Endothelial cell of umbilical vein (primary cell): Measurements from ENCODE around the gene SLC30A2. TPM values are rescaled to one million over a fixed set of nuclear protein-coding genes. Genes with fewer than 3 reads are reported as not detected.

ENCODE experiments used
- BruUV-seq: library from RNA; stranded (reverse); fragments of 400-500 nt; replicated peaks from 2 replicates; lab custom pipeline; 2021; lab: Mats Ljungman, UMichigan
- CTCF ChIA-PET: fragments of 300-600, 350-600 bp; sonication (Branson Sonifier 250); formaldehyde crosslinking; loops from one replicate; lab custom pipeline; 2021; ENCODE audit warnings: antibody characterized with exemption, inconsistent platforms; lab: Charles Lee
- POLR2A ChIA-PET: fragments of 300-600, 350-600 bp; sonication (Branson Sonifier 250); formaldehyde crosslinking; loops from one replicate; lab custom pipeline; 2021; ENCODE audit warnings: antibody characterized with exemption, inconsistent platforms; lab: Charles Lee
- DNase-seq: peaks from one replicate; pipeline ENCODE4 v3.0.0-alpha.2; 2011; ENCODE audit warnings: low read depth, low spot score
- FAIRE-seq: peaks from 2 replicates; lab custom pipeline; 2011; peaks lifted over from hg19 to GRCh38; lab: Jason Lieb, UNC
- H2AFZ ChIP-seq: 2 replicates; pipeline ENCODE4 v1.6.0; 2012; ENCODE audit warnings: low read depth, low read length, control low read depth, inconsistent platforms
- H3K27ac ChIP-seq: 2 replicates; pipeline ENCODE4 v1.5.1; 2011; ENCODE audit warnings: low read depth, mild to moderate bottlenecking, control low read depth, low read length, moderate library complexity; ENCODE audit not compliant: insufficient read depth
- H3K27me3 ChIP-seq, 2 experiments: 2 replicates each; pipeline versions ENCODE4 v1.6.0 to v1.6.1; 2011; ENCODE audit warnings: low read length in 2 of 2, mixed read lengths in 1 of 2; ENCODE audit not compliant: control insufficient read depth in 2 of 2, insufficient read depth in 2 of 2
- H3K36me3 ChIP-seq, 2 experiments: 2 replicates in 1 of 2; 3 replicates in 1 of 2; pipeline ENCODE4 v1.5.1; 2011; ENCODE audit warnings: low read length in 2 of 2, mild to moderate bottlenecking in 1 of 2, moderate library complexity in 1 of 2; ENCODE audit not compliant: control insufficient read depth in 2 of 2, insufficient read depth in 2 of 2; ENCODE audit errors: extremely low read depth in 1 of 2
- H3K4me1 ChIP-seq: 3 replicates; pipeline ENCODE4 v1.5.1; 2011; ENCODE audit warnings: mild to moderate bottlenecking, low read length; ENCODE audit not compliant: control insufficient read depth, insufficient read depth; ENCODE audit errors: extremely low read depth
- H3K4me2 ChIP-seq: 2 replicates; pipeline ENCODE4 v1.6.1; 2011; ENCODE audit warnings: low read length, control low read depth, mixed read lengths; ENCODE audit not compliant: insufficient read depth
- H3K4me3 ChIP-seq, 3 experiments: fragments of 200-600 bp in 1 of 3; sonication (generic), shearing (Covaris generic) in 1 of 3; replicated peaks in 1 of 3; 2 replicates each; pipeline ENCODE4 v1.5.1; 2011 to 2016; ENCODE audit warnings: control low read depth in 3 of 3, low read length in 3 of 3, mild to moderate bottlenecking in 2 of 3, inconsistent platforms in 1 of 3, low read depth in 1 of 3, moderate library complexity in 1 of 3; ENCODE audit not compliant: insufficient read depth in 1 of 3
- H3K79me2 ChIP-seq: 2 replicates; pipeline ENCODE4 v1.6.0; 2012; ENCODE audit warnings: low read length, inconsistent platforms; ENCODE audit not compliant: control insufficient read depth, insufficient read depth
- H3K9ac ChIP-seq: replicated peaks from 2 replicates; pipeline ENCODE3; 2011; ENCODE audit warnings: low read length, control low read depth; ENCODE audit not compliant: insufficient read depth; ENCODE audit errors: extremely low read depth
- H3K9me1 ChIP-seq: replicated peaks from 3 replicates; pipeline ENCODE4 v1.6.0; 2011; ENCODE audit warnings: mild to moderate bottlenecking, low read length; ENCODE audit not compliant: control insufficient read depth, insufficient read depth; ENCODE audit errors: extremely low read depth
- H3K9me3 ChIP-seq: replicated peaks from 2 replicates; pipeline ENCODE4 v1.5.1; 2012; ENCODE audit warnings: low read length, inconsistent platforms; ENCODE audit not compliant: control insufficient read depth, insufficient read depth
- H4K20me1 ChIP-seq: replicated peaks from 2 replicates; pipeline ENCODE3; 2011; ENCODE audit warnings: mild to moderate bottlenecking, low read length; ENCODE audit not compliant: control insufficient read depth, insufficient read depth; ENCODE audit errors: extremely low read depth
- CTCF ChIP-seq, 2 donors: IDR thresholded peaks; 1 replicate in 1 of 2; 2 replicates in 1 of 2; pipeline ENCODE4 v1.5.1; 2011; ENCODE audit warnings: low read length in 2 of 2, mild to moderate bottlenecking in 2 of 2, moderate library complexity in 2 of 2, control low read depth in 1 of 2, inconsistent platforms in 1 of 2, low read depth in 1 of 2; ENCODE audit not compliant: insufficient read depth in 1 of 2; ENCODE audit errors: extremely low read depth in 1 of 2
- EZH2 ChIP-seq: IDR thresholded peaks from 2 replicates; pipeline ENCODE4 v1.6.1; 2012; ENCODE audit warnings: borderline replicate concordance, low read depth, mild to moderate bottlenecking, moderate library complexity, low read length, inconsistent platforms; ENCODE audit not compliant: severe bottlenecking
- FOS ChIP-seq: IDR thresholded peaks from 2 replicates; pipeline ENCODE4 v1.6.1; 2011; ENCODE audit warnings: mild to moderate bottlenecking, low read length, moderate library complexity, borderline replicate concordance; ENCODE audit not compliant: insufficient read depth
- GATA2 ChIP-seq: IDR thresholded peaks from 2 replicates; pipeline ENCODE4 v1.7.0; 2011; ENCODE audit warnings: low read depth, mild to moderate bottlenecking, moderate library complexity, mixed read lengths, low read length; ENCODE audit not compliant: insufficient read length, insufficient read depth
- JUN ChIP-seq: IDR thresholded peaks from 2 replicates; pipeline ENCODE4 v1.6.1; 2011; ENCODE audit warnings: borderline replicate concordance, low read depth; ENCODE audit not compliant: insufficient read length, insufficient read depth
- MYC ChIP-seq: IDR thresholded peaks from one replicate; pipeline ENCODE4 v1.6.1; 2011; ENCODE audit warnings: mild to moderate bottlenecking, low read depth, low read length
- POLR2A ChIP-seq: IDR thresholded peaks from 2 replicates; pipeline ENCODE4 v1.6.1; 2012; ENCODE audit warnings: low read depth, mild to moderate bottlenecking, control low read depth, low read length
- POLR2AphosphoS5 ChIP-seq: IDR thresholded peaks from 2 replicates; pipeline ENCODE4 v1.6.1; 2012; ENCODE audit warnings: low read depth, mild to moderate bottlenecking, control low read depth, low read length, moderate library complexity; ENCODE audit not compliant: insufficient read depth
- dilution Hi-C: fragments of 300-500 bp; cut with MboI; formaldehyde crosslinking; loops from one replicate; pipeline ENCODE4 v1.15.0; 2019; ENCODE audit warnings: low sequenced_read_pairs; ENCODE audit not compliant: extremely low pct_ligation_motif_present
- intact Hi-C: fragments of 100-400 bp; cut with micrococcal nuclease; formaldehyde crosslinking; loops from one replicate; pipeline ENCODE4 v1.10.0; 2022
- polyA plus RNA-seq, 4 experiments: library from polyadenylated mRNA; depleted of rRNA in 3 of 4; stranded (reverse) in 3 of 4; unstranded in 1 of 4; fragments of >200 nt; gene quantifications; 2 replicates each; pipeline versions ENCODE4 v1.2.1 to v1.2.3, GENCODE V29; 2011 to 2012; ENCODE audit warnings: missing spikeins in 1 of 4
- total RNA-seq: library from RNA; stranded (reverse); gene quantifications from 2 replicates; pipeline ENCODE4 v1.2.3, GENCODE V29; 2021
- TF ChIP-seq, protein P1 (sequence below): IDR thresholded peaks from 2 replicates; pipeline ENCODE4 v1.6.1; 2011; ENCODE audit not compliant: insufficient read depth, insufficient read length

SLC30A2 gene
- total and polyA plus RNA-seq, 2 donors (not counting 3 experiments of a cell fraction or from before 2014, with no cell fraction given) = not detected

DNA sequence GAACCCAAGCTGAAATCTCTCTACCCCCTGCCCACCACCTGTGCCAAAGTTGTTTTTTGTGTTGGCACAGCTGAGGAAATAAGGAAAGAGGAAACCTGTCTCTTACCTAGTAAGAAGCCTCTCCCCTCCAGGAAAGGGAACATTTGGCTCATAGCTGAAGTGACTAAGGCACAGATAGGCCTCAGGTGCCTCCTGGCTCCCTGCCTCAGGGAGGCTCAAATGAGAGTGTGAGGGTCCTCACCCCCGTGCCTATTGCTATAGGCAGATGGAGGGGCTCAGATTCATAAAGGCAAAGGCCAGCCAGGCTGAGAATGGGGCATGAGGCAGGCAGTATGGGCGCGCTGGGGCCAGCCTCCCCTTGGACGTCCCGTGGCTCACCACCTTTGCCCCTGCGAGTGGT, 7.4 kb downstream of the SLC30A2 start:
- TF ChIP-seq POLR2A (no peak), FOS (no peak), MYC (no peak), POLR2AphosphoS5 (no peak), CTCF (IDR thresholded peaks at IDR 0.05; ENCODE audit: extremely low read depth in 1 of 2, insufficient read depth in 1 of 2, low read depth in 1 of 2, low read length in 2 of 2) (no peak), JUN (no peak), GATA2 (no peak), EZH2 (no peak)
- TF ChIP-seq, protein P1, sequence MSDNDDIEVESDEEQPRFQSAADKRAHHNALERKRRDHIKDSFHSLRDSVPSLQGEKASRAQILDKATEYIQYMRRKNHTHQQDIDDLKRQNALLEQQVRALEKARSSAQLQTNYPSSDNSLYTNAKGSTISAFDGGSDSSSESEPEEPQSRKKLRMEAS = no peak
- no peak overlapping the region for H3K9ac ChIP-seq
- ChIA-PET POLR2A (interaction anchor here (0.6 kb wide), 1 partner anchor 95 kb away, joined by 3 read pairs; no protein-coding TSS in a partner anchor), CTCF (interaction anchor here (0.7 to 2.2 kb wide), 3 partner anchors 64 to 195 kb away, joined by 3 to 10 read pairs (median 3); partner anchors contain the start of gene CEP85)
- DNase-seq (no peak), FAIRE-seq (no peak)
- no peaks in the 10 kb centered on the region for H3K9me1 ChIP-seq
- intact Hi-C loops = loop anchor here (5.0 kb wide), 1 partner anchor 239 kb away; no protein-coding TSS in a partner anchor
- H3K36me3 ChIP-seq = no peaks in the 10 kb centered on the region
- peaks cover 15% of the 10 kb centered on the region for H3K4me1 ChIP-seq
- H3K27ac ChIP-seq = no peak overlapping the region
- H3K9me3 ChIP-seq = no peaks in the 10 kb centered on the region
- H3K79me2 ChIP-seq = no peaks in the 10 kb centered on the region
- peaks cover 0 to 6% of the 10 kb centered on the region in 2 experiments for H3K27me3 ChIP-seq
- no peak overlapping the region for H3K4me3 ChIP-seq
- H2AFZ ChIP-seq = no peak overlapping the region
- no TSS peak for BruUV-seq
- dilution Hi-C loops = no loop called here
- H4K20me1 ChIP-seq = no peaks in the 10 kb centered on the region
- H3K4me2 ChIP-seq = no peak overlapping the region
